22Rv1 (cell line): ENCODE measurements around the gene MCM3AP.

Source experiments
- H3K27ac ChIP-seq: fragments of 450-650 bp; 2 replicates; pipeline ENCODE4 v1.5.1; 2017
- ZFX ChIP-seq: fragments of 450-650 bp; IDR thresholded peaks from 2 replicates; pipeline ENCODE4 v1.6.1; 2017; ENCODE audit warnings: antibody characterized with exemption, borderline replicate concordance
- TF ChIP-seq, protein P1 (sequence below): fragments of 450-650 bp; IDR thresholded peaks from 2 replicates; pipeline ENCODE4 v1.5.1; 2017; ENCODE audit warnings: mild to moderate bottlenecking

The MCM3AP gene

DNA sequence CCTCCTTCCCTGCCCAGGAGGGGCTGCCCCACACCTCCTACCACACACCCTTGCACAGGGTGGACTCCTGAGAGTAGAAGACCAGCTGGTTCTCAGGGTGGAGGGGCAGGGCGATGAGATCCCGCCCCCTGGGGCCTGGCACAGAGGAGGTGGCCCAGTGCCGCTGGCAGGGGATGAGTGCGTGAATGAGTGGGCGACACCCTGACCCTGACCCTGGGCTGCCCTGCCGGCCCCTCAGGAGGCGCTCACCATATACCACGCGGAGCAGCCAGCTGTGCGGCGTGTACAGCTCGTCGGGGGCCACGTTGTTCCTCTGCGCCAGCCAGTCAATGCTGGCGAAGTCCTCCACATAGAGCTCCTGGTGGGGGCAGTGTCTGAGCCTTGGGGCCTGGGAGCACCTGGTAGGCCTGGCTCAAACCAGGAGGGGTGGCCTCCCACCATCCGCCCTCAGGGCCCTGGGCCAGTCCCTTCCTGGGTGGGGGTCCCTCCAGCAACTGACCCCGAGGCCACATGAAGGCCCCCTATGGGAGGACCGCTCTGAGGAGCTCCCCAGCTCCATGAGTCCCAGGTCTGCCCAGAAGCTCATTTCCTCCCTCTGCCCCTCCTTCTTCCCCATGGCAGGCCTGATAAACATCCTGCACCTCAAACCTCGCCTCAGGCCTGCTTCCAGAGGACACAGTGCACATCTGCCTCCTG, 69.8 kb downstream of the MCM3AP start:
- H3K27ac ChIP-seq: no peak overlapping the region
- TF ChIP-seq, protein P1, sequence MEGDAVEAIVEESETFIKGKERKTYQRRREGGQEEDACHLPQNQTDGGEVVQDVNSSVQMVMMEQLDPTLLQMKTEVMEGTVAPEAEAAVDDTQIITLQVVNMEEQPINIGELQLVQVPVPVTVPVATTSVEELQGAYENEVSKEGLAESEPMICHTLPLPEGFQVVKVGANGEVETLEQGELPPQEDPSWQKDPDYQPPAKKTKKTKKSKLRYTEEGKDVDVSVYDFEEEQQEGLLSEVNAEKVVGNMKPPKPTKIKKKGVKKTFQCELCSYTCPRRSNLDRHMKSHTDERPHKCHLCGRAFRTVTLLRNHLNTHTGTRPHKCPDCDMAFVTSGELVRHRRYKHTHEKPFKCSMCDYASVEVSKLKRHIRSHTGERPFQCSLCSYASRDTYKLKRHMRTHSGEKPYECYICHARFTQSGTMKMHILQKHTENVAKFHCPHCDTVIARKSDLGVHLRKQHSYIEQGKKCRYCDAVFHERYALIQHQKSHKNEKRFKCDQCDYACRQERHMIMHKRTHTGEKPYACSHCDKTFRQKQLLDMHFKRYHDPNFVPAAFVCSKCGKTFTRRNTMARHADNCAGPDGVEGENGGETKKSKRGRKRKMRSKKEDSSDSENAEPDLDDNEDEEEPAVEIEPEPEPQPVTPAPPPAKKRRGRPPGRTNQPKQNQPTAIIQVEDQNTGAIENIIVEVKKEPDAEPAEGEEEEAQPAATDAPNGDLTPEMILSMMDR: no peak
- TF ChIP-seq ZFX: no peak

DNA sequence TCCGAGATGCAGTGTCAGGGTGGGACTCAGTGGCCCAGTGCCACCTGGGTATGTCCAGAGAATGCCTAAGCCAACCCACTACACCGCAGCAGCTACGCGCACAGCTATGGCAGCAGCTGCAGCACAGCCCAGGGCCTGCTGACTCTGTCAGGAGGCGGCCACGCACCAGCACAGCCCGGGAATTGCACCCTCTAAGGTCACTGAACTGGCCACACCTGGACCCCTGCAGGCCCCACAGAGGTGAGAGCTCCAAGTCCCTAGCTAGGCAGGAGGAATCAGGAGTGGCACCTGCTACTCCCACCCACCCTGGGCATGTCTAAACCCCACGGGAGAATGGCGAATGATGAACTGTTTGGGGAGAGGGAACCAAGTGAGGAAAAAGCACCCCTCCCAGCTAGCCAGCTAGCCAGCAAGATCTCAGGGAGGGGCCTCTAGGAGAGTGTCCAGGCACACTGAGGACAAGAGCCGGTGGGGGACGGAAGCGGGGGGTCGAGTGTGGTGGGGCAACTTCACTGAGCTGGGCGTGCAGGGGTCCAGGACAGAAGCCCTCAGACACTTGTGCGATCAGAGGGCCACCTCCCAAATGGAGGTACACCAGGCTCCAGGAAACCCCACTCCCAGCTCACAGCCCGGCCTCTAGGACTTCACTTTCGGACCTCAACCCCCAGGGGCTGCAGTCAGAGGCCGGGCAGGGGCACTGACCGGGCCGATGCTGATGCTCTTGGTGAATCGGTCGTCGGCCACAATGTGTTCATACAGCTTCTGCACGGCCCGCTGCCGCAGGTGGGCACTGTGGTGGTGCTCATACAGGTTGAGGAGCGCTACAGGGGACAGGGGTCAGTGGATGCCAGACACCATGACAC, 70.7 kb downstream of the MCM3AP start:
- no peak overlapping the region for H3K27ac ChIP-seq
- TF ChIP-seq, protein P1: no peak
- TF ChIP-seq ZFX: no peak

DNA sequence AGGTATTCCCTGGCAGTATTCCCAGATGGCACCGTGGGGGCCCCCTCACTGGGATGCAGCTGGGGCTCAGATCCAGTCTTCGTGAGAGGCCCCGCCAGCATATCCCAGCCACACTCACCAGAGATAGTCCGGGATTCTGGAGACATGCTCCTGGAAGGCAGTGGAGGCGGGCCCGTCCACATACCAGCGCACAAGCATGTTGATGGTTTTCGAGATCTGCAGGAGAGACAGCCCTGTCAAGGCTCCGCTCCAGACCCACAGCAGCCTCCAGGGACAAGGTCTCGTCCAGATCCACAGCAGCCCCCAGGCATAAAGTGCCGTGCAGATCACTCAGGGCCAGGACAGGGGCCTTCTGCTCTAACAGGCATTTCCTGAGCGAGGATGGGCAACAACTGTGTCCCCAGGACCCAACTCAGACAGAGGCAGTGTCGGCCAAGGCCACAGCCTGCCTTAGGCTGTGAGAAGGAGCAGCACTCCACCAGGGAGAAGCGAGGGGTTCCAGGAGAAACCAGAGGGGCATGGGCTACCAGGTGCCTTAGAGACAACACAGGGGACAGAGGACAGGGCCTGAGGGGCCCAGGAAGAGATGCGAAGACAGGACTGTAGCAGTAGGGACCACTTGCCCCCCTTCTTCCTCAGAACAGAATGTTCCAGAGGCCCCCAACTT, 71.7 kb downstream of the MCM3AP start:
- no peak overlapping the region for H3K27ac ChIP-seq
- TF ChIP-seq ZFX: no peak
- TF ChIP-seq, protein P1: no peak

DNA sequence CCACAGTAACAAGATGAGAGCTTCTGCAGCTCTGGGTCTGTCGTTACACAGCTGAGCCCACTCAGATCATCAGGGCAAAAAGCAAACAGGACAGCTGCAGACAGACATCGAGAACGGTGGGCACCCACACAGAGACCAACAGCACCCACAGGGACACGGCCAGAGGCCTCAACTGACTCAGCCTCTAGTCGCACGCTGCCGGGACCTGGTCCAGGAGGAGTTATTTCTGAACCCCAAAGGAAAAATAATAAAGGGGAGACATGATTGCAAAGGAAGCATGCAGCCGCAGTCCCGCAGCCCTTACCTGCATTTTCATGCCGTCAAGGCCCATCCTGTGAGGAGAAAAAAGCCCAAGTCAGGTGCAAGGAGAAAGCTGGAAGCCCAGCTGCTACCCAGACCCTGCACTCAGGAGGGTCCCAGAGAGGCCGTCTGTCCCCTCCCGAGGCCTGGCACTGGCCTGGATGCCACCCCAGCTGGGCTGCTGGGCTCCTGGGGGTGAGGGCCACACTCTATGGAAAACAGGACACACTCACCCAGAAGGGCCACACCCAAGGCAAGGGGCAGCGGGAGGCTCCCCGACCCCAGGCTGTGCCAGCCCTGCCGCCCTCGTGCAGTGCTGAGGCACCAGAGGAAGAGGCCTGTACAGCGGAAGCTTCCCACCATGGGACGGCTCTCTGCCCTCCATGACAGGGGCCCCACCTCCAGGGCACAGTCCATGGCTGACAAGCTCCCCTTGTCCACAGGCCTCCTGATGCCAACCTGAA, 72.5 kb downstream of the MCM3AP start:
- H3K27ac ChIP-seq: no peak overlapping the region
- no peak for TF ChIP-seq ZFX

DNA sequence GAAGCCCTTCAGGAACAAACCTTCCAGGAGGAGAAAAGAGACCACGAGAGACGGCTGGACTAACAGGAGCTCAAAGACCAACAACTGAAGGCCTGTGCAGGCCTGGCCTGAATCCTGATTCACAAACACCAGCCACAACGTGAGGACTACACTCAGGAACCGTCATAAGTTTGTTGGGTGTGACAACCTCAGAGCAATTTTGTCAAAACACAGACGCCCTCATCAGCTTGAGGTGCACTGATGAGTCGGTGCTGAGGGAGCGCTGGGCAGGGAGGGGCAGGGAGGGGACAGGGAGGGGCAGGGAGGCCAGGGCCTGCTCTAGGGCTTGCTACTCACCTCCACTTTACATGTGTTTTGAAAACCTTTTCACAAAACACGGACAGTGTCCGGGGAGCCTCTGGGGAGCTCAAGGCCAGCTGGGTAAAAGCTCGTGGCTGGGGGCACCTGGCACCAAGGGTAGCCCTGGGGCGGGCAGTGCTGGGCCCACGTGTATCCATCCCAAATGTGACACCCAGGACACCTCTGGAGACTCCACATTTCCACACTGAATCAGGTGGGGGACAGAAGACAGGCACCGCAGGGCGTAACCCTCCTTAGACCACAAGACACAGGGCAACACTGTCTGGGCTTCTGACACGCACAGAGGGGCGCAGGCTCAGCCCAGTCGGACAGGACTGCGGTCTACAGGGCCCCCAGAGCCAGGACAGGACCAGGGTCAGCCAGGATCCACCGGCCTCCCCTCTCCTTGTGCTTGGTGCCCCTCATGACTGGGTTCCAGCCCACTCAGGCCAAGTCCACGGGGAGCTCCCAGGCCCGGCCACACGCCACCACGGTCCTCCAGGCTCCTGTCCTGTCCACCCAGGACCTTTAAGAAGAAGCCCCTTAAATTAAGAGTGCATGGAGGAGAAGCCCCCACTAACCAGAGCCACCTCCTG, 73.4 kb downstream of the MCM3AP start:
- H3K27ac ChIP-seq: no peak overlapping the region
- no peak for TF ChIP-seq ZFX

DNA sequence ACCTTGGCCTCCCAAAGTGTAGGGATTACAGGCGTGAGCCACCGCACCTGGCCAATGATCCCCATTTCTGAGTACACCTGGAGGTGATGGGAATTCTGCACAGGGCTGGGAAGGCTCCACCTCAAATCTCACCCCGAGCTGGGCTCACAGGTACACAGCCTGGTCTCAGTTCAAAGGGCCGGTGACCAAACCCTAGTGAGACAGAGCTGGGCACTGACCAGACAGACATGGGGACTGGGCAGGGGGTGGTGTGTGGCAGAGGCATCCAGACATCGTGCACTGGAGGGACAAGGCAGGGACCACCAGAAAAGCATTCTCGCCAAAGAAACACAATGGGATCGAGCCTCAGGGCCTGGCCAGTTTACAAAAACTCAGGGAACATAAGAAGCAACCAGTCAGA, 74.0 kb downstream of the MCM3AP start:
- no peak overlapping the region for H3K27ac ChIP-seq
- TF ChIP-seq ZFX: no peak
- TF ChIP-seq, protein P1: no peak

DNA sequence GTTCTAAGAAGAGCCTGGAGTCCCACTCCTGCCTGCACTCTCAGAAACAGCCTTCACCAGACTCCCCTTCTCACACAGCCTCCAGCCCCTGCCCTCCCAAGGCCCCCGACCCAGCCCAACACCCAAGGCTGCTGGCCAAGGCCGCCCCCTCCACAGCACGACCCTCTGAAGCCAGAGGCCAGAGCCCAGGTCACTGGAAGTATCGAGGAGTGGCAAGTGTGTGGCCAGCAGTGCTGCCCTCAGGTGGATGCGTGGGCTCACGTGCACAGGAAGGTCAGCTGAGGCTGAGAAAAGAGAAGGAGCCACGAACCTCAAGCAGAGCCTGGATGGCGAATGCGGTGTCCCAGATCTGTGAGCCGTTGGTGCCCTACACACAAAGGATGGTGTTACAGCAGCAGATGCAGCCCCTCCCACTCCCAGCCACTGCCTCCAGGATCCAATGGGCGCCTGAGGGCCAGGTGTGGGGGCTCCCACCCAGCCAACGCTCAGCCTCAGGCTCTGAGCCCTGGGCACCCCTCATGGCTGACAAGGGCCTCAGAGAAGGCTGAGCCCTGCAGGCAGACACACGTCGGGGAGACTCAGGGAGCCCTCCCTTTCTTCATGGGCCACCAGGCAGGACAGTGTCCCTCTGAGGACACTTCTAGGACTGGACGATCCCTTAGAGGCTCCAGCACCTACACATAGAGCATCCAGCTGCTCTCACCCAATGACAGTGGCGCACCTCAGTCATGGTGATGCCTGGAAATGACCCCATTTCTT, 74.9 kb downstream of the MCM3AP start:
- no peak for TF ChIP-seq ZFX
- TF ChIP-seq, protein P1: peak; percentile 13
- H3K27ac ChIP-seq: no peak overlapping the region
